Measurements from ENCODE around the gene SLC4A1. TPM values are rescaled to one million over a fixed set of nuclear protein-coding genes. Genes with fewer than 3 reads are reported as not detected.

The SLC4A1 gene
- total and polyA plus RNA-seq, 2 experiments from 2014 or later, result not detected

- DNase-seq (ENCODE audit: low spot score), result no peak
- Histone ChIP-seq H3K4me1 (ENCODE audit: insufficient read depth) (peaks cover 12% of the 10 kb centered on the region), H3K4me3 (no peak overlapping the region), H3K36me3 (replicated peaks; ENCODE audit: insufficient read depth, low read depth) (peaks cover 3% of the 10 kb centered on the region), H3K27me3 (no peaks in the 10 kb centered on the region), H3K79me2 (peaks cover 26% of the 10 kb centered on the region), H3K9me3 (ENCODE audit: low read depth) (no peaks in the 10 kb centered on the region), H4K20me1 (ENCODE audit: insufficient read depth, poor library complexity, severe bottlenecking) (peaks cover 20% of the 10 kb centered on the region), H3K4me2 (no peak overlapping the region), H3K9me2 (replicated peaks; ENCODE audit: insufficient read depth) (no peaks in the 10 kb centered on the region), H3K27ac (no peak overlapping the region), H2AFZ (no peak overlapping the region)
- TF ChIP-seq CTCF (IDR thresholded peaks at IDR 0.05; ENCODE audit: poor library complexity) (no peak), EZH2 (IDR thresholded peaks at IDR 0.05; ENCODE audit: borderline replicate concordance) (no peak), EZH2phosphoT487 (IDR thresholded peaks at IDR 0.05; ENCODE audit: low read depth, severe bottlenecking, unreplicated experiment) (no peak)
- WGBS (ENCODE audit: low lambda C conversion rate, missing lambda C conversion rate), result 97% methylated on average over 15 of the region's 15 CpGs
Measured at GRCh38 chr17:44213403-44214229, 54.3 kb downstream of the SLC4A1 start.

GRCh38 chr17:44212507-44213402 is 55.2 kb downstream of the SLC4A1 start:
- WGBS (ENCODE audit: low lambda C conversion rate, missing lambda C conversion rate), result 95% methylated on average over 18 of the region's 31 CpGs
- no peak overlapping the region for H3K4me3 ChIP-seq
- no peaks in the 10 kb centered on the region for H3K9me3 ChIP-seq (ENCODE audit: low read depth)
- TF ChIP-seq EZH2 (IDR thresholded peaks at IDR 0.05; ENCODE audit: borderline replicate concordance) (no peak), EZH2phosphoT487 (IDR thresholded peaks at IDR 0.05; ENCODE audit: low read depth, severe bottlenecking, unreplicated experiment) (no peak), CTCF (IDR thresholded peaks at IDR 0.05; ENCODE audit: poor library complexity) (no peak)
- no peaks in the 10 kb centered on the region for H3K9me2 ChIP-seq (replicated peaks; ENCODE audit: insufficient read depth)
- no peak for DNase-seq (ENCODE audit: low spot score)
- peaks cover 9% of the 10 kb centered on the region for H3K4me1 ChIP-seq (ENCODE audit: insufficient read depth)
- no peak overlapping the region for H3K27ac ChIP-seq
- peaks cover 15% of the 10 kb centered on the region for H4K20me1 ChIP-seq (ENCODE audit: insufficient read depth, poor library complexity, severe bottlenecking)
- no peak overlapping the region for H2AFZ ChIP-seq
- no peak overlapping the region for H3K4me2 ChIP-seq
- H3K36me3 ChIP-seq (replicated peaks; ENCODE audit: insufficient read depth, low read depth), result peaks cover 3% of the 10 kb centered on the region
- no peaks in the 10 kb centered on the region for H3K27me3 ChIP-seq
- peaks cover 20% of the 10 kb centered on the region for H3K79me2 ChIP-seq

- DNase-seq (ENCODE audit: low spot score), result no peak
- WGBS (ENCODE audit: low lambda C conversion rate, missing lambda C conversion rate), result 94% methylated on average over 23 of the region's 30 CpGs
- peaks cover 3% of the 10 kb centered on the region for H4K20me1 ChIP-seq (ENCODE audit: insufficient read depth, poor library complexity, severe bottlenecking)
- peaks cover 3% of the 10 kb centered on the region for H3K36me3 ChIP-seq (replicated peaks; ENCODE audit: insufficient read depth, low read depth)
- no peaks in the 10 kb centered on the region for H3K9me2 ChIP-seq (replicated peaks; ENCODE audit: insufficient read depth)
- H3K4me2 ChIP-seq, result no peak overlapping the region
- H2AFZ ChIP-seq, result no peak overlapping the region
- TF ChIP-seq EZH2phosphoT487 (IDR thresholded peaks at IDR 0.05; ENCODE audit: low read depth, severe bottlenecking, unreplicated experiment) (no peak), EZH2 (IDR thresholded peaks at IDR 0.05; ENCODE audit: borderline replicate concordance) (no peak), CTCF (IDR thresholded peaks at IDR 0.05; ENCODE audit: poor library complexity) (no peak)
- H3K4me1 ChIP-seq (ENCODE audit: insufficient read depth), result peaks cover 3% of the 10 kb centered on the region
- H3K27ac ChIP-seq, result no peak overlapping the region
- no peak overlapping the region for H3K4me3 ChIP-seq
- H3K79me2 ChIP-seq, result peaks cover 9% of the 10 kb centered on the region
- no peaks in the 10 kb centered on the region for H3K27me3 ChIP-seq
- no peaks in the 10 kb centered on the region for H3K9me3 ChIP-seq (ENCODE audit: low read depth)
Measured at GRCh38 chr17:44211281-44212265, 56.4 kb downstream of the SLC4A1 start.
